Ishikawa (cell line): ENCODE data around the gene SGK1.
A peak's percentile ranks its signal among the peaks of the same experiment; 100 is the strongest.

Source experiments
- CEBPB ChIP-seq: IDR thresholded peaks from 2 replicates; pipeline ENCODE4 v1.6.1; 2012
- CREB1 ChIP-seq: IDR thresholded peaks from 2 replicates; pipeline ENCODE4 v1.6.1; 2012; ENCODE audit warnings: low read depth
- EGR1 ChIP-seq: IDR thresholded peaks from 2 replicates; pipeline ENCODE4 v1.6.1; 2012
- EP300 ChIP-seq: IDR thresholded peaks from 2 replicates; pipeline ENCODE4 v1.6.1; 2012; ENCODE audit warnings: borderline replicate concordance
- FOXM1 ChIP-seq: IDR thresholded peaks from 2 replicates; pipeline ENCODE4 v1.6.1; 2012; ENCODE audit warnings: low read depth, borderline replicate concordance
- MAX ChIP-seq: IDR thresholded peaks from 2 replicates; pipeline ENCODE4 v1.6.1; 2012
- NFIC ChIP-seq: IDR thresholded peaks from 2 replicates; pipeline ENCODE4 v1.6.1; 2012
- RAD21 ChIP-seq: IDR thresholded peaks from 2 replicates; pipeline ENCODE4 v1.6.1; 2012; ENCODE audit warnings: low read depth
- REST ChIP-seq: IDR thresholded peaks from 2 replicates; pipeline ENCODE4 v1.6.1; 2012; ENCODE audit warnings: low read depth, mild to moderate bottlenecking
- TAF1 ChIP-seq: IDR thresholded peaks from 2 replicates; pipeline ENCODE4 v1.6.1; 2012; ENCODE audit warnings: low read depth, mild to moderate bottlenecking
- TCF12 ChIP-seq: IDR thresholded peaks from 2 replicates; pipeline ENCODE4 v1.6.1; 2012; ENCODE audit warnings: low read depth
- TEAD4 ChIP-seq: IDR thresholded peaks from 2 replicates; pipeline ENCODE4 v1.6.1; 2012
- USF1 ChIP-seq: IDR thresholded peaks from 2 replicates; pipeline ENCODE4 v1.6.1; 2012
- YY1 ChIP-seq: IDR thresholded peaks from 2 replicates; pipeline ENCODE4 v1.6.1; 2012; ENCODE audit warnings: low read depth
- ZBTB7A ChIP-seq: IDR thresholded peaks from 2 replicates; pipeline ENCODE4 v1.6.1; 2012; ENCODE audit warnings: low read depth

The SGK1 gene

GRCh38 chr6:134176264-134176975 lies 141.5 kb downstream of the SGK1 start:
- TF ChIP-seq YY1: no peak
- TF ChIP-seq EGR1: no peak
- no peak for TF ChIP-seq ZBTB7A
- no peak for TF ChIP-seq RAD21
- TF ChIP-seq NFIC: no peak

- TF ChIP-seq EGR1: no peak
- TF ChIP-seq RAD21: no peak
- TF ChIP-seq EP300: no peak
- TF ChIP-seq NFIC: no peak
- no peak for TF ChIP-seq YY1
- 0 out of 2 replicates have a peak, but pooled peaks have one; percentile 26 for TF ChIP-seq TEAD4
- TF ChIP-seq CEBPB: no peak
- 0 out of 2 replicates have a peak, but pooled peaks have one; percentile 8 for TF ChIP-seq REST
- TF ChIP-seq TAF1: no peak
- no peak for TF ChIP-seq FOXM1
- no peak for TF ChIP-seq ZBTB7A
- TF ChIP-seq TCF12: 0 out of 2 replicates have a peak, but pooled peaks have one; percentile 15
- TF ChIP-seq USF1: no peak
Measured at GRCh38 chr6:134175532-134176263, 142.2 kb downstream of the SGK1 start.

- 0 out of 2 replicates have a peak, but pooled peaks have one; percentile 13 for TF ChIP-seq CREB1
- TF ChIP-seq MAX: peak; percentile 16; the same call in 1 of the 2 replicates
- TF ChIP-seq TEAD4: no peak
- TF ChIP-seq RAD21: no peak
- TF ChIP-seq ZBTB7A: peak; percentile 92
- TF ChIP-seq TAF1: peak; percentile 53
- peak; percentile 64 for TF ChIP-seq EGR1
- TF ChIP-seq TCF12: 0 out of 2 replicates have a peak, but pooled peaks have one; percentile 22
- no peak for TF ChIP-seq REST
Measured at GRCh38 chr6:134174672-134175531, 143.0 kb downstream of the SGK1 start.

- no peak for TF ChIP-seq REST
- TF ChIP-seq USF1: no peak
- no peak for TF ChIP-seq CEBPB
- no peak for TF ChIP-seq EGR1
- TF ChIP-seq TAF1: 0 out of 2 replicates have a peak, but pooled peaks have one; percentile 8
- peak; percentile 93 for TF ChIP-seq RAD21
Measured at GRCh38 chr6:134173936-134174671, 143.8 kb downstream of the SGK1 start.
